HCT116 (cell line): ENCODE data around the gene ARHGEF17. TPM values are rescaled to one million over a fixed set of nuclear protein-coding genes. Genes with fewer than 3 reads are reported as not detected.

Experiments used
- ATAC-seq: fragments of 200-7000 bp; cut with Tn5 transposase; 2 replicates; pipeline ENCODE4 v1.9.1; 2020; ENCODE audit warnings: mild to moderate bottlenecking, moderate library complexity
- BruUV-seq: library from RNA; stranded (reverse); fragments of 400-500 nt; replicated peaks from 2 replicates; lab custom pipeline; 2021; lab: Mats Ljungman, UMichigan
- CTCF ChIA-PET: fragments of 300-600 bp; sonication (Branson Sonifier 250); formaldehyde crosslinking; loops from one replicate; lab custom pipeline; 2021; ENCODE audit warnings: antibody characterized with exemption; lab: Charles Lee
- POLR2A ChIA-PET: fragments of 300-600, 350-600 bp; sonication (Branson Sonifier 250); formaldehyde crosslinking; loops from one replicate; lab custom pipeline; 2021; ENCODE audit warnings: antibody characterized with exemption; lab: Charles Lee
- RAD21 ChIA-PET, 2 experiments: fragments of 300-600 bp; sonication (Branson Sonifier 250); formaldehyde crosslinking; loops; one replicate each; lab custom pipeline; 2023; ENCODE audit warnings: low total read pairs in 2 of 2; ENCODE audit not compliant: uncharacterized antibody in 2 of 2, unreplicated experiment in 2 of 2, low non-redundant PET in 1 of 2; lab: Charles Lee
- DNase-seq: peaks from one replicate; pipeline ENCODE4 v3.0.0-alpha.2; 2010; ENCODE audit warnings: low read depth, low spot score
- H2AFZ ChIP-seq: fragments of 200-600 bp; shearing (Covaris generic), sonication (generic); 2 replicates; pipeline ENCODE4 v1.6.1; 2017; ENCODE audit warnings: low read depth, mixed run types, mixed read lengths, antibody characterized with exemption, low read length; ENCODE audit not compliant: poor library complexity, severe bottlenecking
- H3K27ac ChIP-seq: 2 replicates; pipeline ENCODE4 v1.5.1; 2012; ENCODE audit warnings: low read depth, low read length
- H3K27me3 ChIP-seq: fragments of 200-600 bp; sonication (generic); 2 replicates; pipeline ENCODE4 v1.6.1; 2016; ENCODE audit warnings: mixed run types, low read length, mixed read lengths; ENCODE audit not compliant: insufficient read depth
- H3K36me3 ChIP-seq, 2 experiments: fragments of 200-500 bp in 1 of 2; fragments of 200-600 bp in 1 of 2; sonication (Bioruptor generic) in 1 of 2; sonication (generic) in 1 of 2; 2 replicates each; pipeline versions ENCODE4 v1.5.1 to v1.6.1; 2014 to 2016; ENCODE audit warnings: low read length in 2 of 2, inconsistent platforms in 1 of 2, mixed read lengths in 1 of 2, mixed run types in 1 of 2; ENCODE audit not compliant: insufficient read depth in 2 of 2, control insufficient read depth in 1 of 2
- H3K4me1 ChIP-seq, 2 experiments: fragments of 200-600 bp in 1 of 2; sonication (generic) in 1 of 2; 2 replicates each; pipeline versions ENCODE4 v1.5.1 to v1.6.1; 2012 to 2017; ENCODE audit warnings: low read length in 2 of 2, inconsistent platforms in 1 of 2, mild to moderate bottlenecking in 1 of 2, mixed read lengths in 1 of 2, mixed run types in 1 of 2, moderate library complexity in 1 of 2; ENCODE audit not compliant: insufficient read depth in 2 of 2, control insufficient read depth in 1 of 2
- H3K4me2 ChIP-seq: fragments of 200-600 bp; sonication (generic); 2 replicates; pipeline ENCODE4 v1.6.1; 2017; ENCODE audit warnings: mixed run types, low read length, mixed read lengths
- H3K4me3 ChIP-seq, 2 experiments: fragments of 200-600 bp in 1 of 2; sonication (generic) in 1 of 2; replicated peaks in 1 of 2; 2 replicates each; pipeline ENCODE4 v1.5.1; 2011 to 2016; ENCODE audit warnings: low read length in 2 of 2, control low read depth in 1 of 2, low read depth in 1 of 2, mild to moderate bottlenecking in 1 of 2, mixed read lengths in 1 of 2, mixed run types in 1 of 2
- H3K79me2 ChIP-seq: fragments of 200-600 bp; sonication (generic); 2 replicates; pipeline ENCODE4 v1.6.1; 2017; ENCODE audit warnings: mild to moderate bottlenecking, mixed run types, low read length, moderate library complexity, mixed read lengths; ENCODE audit not compliant: insufficient read depth
- H3K9ac ChIP-seq: fragments of 200-600 bp; sonication (generic); 2 replicates; pipeline ENCODE4 v1.6.1; 2016; ENCODE audit warnings: low read length, mixed read lengths
- H3K9me2 ChIP-seq: fragments of 200-600 bp; sonication (generic), shearing (Covaris generic); 2 replicates; pipeline ENCODE4 v1.6.1; 2017; ENCODE audit warnings: mixed run types, mild to moderate bottlenecking, moderate library complexity; ENCODE audit not compliant: insufficient read depth
- H3K9me3 ChIP-seq, 2 experiments: fragments of 200-500 bp in 1 of 2; fragments of 200-600 bp in 1 of 2; sonication (Bioruptor generic) in 1 of 2; sonication (generic) in 1 of 2; 2 replicates each; pipeline ENCODE4 v1.6.1; 2014 to 2017; ENCODE audit warnings: low read length in 2 of 2, mixed read lengths in 2 of 2, inconsistent platforms in 1 of 2, low read depth in 1 of 2, mild to moderate bottlenecking in 1 of 2, mixed run types in 1 of 2, moderate library complexity in 1 of 2; ENCODE audit not compliant: control insufficient read depth in 1 of 2, insufficient read depth in 1 of 2
- H4K20me1 ChIP-seq: fragments of 200-600 bp; sonication (generic), shearing (Covaris generic); 2 replicates; pipeline ENCODE4 v1.6.1; 2017; ENCODE audit warnings: mixed run types, mild to moderate bottlenecking, moderate library complexity; ENCODE audit not compliant: insufficient read depth
- CBX3 ChIP-seq: IDR thresholded peaks from 2 replicates; pipeline ENCODE4 v1.6.1; 2012; ENCODE audit warnings: low read depth
- EGR1 ChIP-seq: IDR thresholded peaks from 2 replicates; pipeline ENCODE4 v1.6.1; 2012; ENCODE audit warnings: low read depth
- EZH2 ChIP-seq: fragments of 200-600 bp; sonication (generic); IDR thresholded peaks from 2 replicates; pipeline ENCODE4 v1.6.1; 2017; ENCODE audit warnings: antibody characterized with exemption, mixed run types
- EZH2phosphoT487 ChIP-seq: fragments of 200-600 bp; IDR thresholded peaks from 2 replicates; pipeline ENCODE4 v1.6.1; 2018; ENCODE audit warnings: antibody characterized with exemption, borderline replicate concordance
- FOSL1 ChIP-seq: IDR thresholded peaks from 2 replicates; pipeline ENCODE4 v1.6.1; 2012; ENCODE audit warnings: low read depth
- JUND ChIP-seq: IDR thresholded peaks from 2 replicates; pipeline ENCODE4 v1.6.1; 2012
- POLR2A ChIP-seq: IDR thresholded peaks from 2 replicates; pipeline ENCODE4 v1.7.0; 2011; ENCODE audit warnings: borderline replicate concordance; ENCODE audit not compliant: insufficient read depth, insufficient read length; ENCODE audit errors: extremely low read depth
- RAD21 ChIP-seq: IDR thresholded peaks from 2 replicates; pipeline ENCODE4 v1.6.1; 2012; ENCODE audit warnings: low read depth, mild to moderate bottlenecking
- SIN3A ChIP-seq: IDR thresholded peaks from 2 replicates; pipeline ENCODE4 v1.6.1; 2012; ENCODE audit warnings: low read depth
- SP1 ChIP-seq: IDR thresholded peaks from 2 replicates; pipeline ENCODE4 v1.6.1; 2012; ENCODE audit warnings: low read depth
- SRF ChIP-seq: IDR thresholded peaks from 2 replicates; pipeline ENCODE4 v1.6.1; 2012; ENCODE audit warnings: low read depth
- TCF7L2 ChIP-seq: IDR thresholded peaks from 2 replicates; pipeline ENCODE4 v1.7.0; 2011; ENCODE audit warnings: borderline replicate concordance, inconsistent platforms; ENCODE audit not compliant: insufficient read depth, insufficient read length; ENCODE audit errors: extremely low read depth
- ZFX ChIP-seq: fragments of 450-650 bp; IDR thresholded peaks from 2 replicates; pipeline ENCODE4 v1.6.1; 2017
- ZNF274 ChIP-seq: fragments of 200-500 bp; sonication (Bioruptor generic); IDR thresholded peaks from 2 replicates; pipeline ENCODE4 v1.6.1; 2014; ENCODE audit warnings: mild to moderate bottlenecking, low read depth, low read length, inconsistent platforms
- intact Hi-C: fragments of 100-400 bp; cut with micrococcal nuclease; formaldehyde crosslinking; loops from 2 replicates; pipeline ENCODE4 v1.10.0; 2022
- total RNA-seq: library from RNA; stranded (reverse); gene quantifications from one replicate; pipeline ENCODE4 v1.2.1, GENCODE V29; 2021; ENCODE audit not compliant: unreplicated experiment
- TF ChIP-seq, protein P1 (sequence below): IDR thresholded peaks from 2 replicates; pipeline ENCODE4 v1.6.1; 2012
- TF ChIP-seq, protein P2 (sequence below): IDR thresholded peaks from 2 replicates; pipeline ENCODE4 v1.6.1; 2012; ENCODE audit warnings: low read depth
- TF ChIP-seq, protein P3 (sequence below), 3 experiments: fragments of 200-600 bp in 1 of 3; sonication (generic) in 1 of 3; IDR thresholded peaks in 2 of 3; conservative IDR thresholded peaks in 1 of 3; 2 replicates each; pipeline ENCODE4 v1.5.1; 2012 to 2017; ENCODE audit warnings: low read depth in 2 of 3, low read length in 2 of 3, antibody characterized with exemption in 1 of 3, borderline replicate concordance in 1 of 3, control low read depth in 1 of 3, mild to moderate bottlenecking in 1 of 3, mixed read lengths in 1 of 3, mixed run types in 1 of 3, moderate library complexity in 1 of 3; ENCODE audit not compliant: insufficient read depth in 1 of 3

The ARHGEF17 gene
- total RNA-seq, 1 experiment from 2014 or later = 18.2 TPM

DNA sequence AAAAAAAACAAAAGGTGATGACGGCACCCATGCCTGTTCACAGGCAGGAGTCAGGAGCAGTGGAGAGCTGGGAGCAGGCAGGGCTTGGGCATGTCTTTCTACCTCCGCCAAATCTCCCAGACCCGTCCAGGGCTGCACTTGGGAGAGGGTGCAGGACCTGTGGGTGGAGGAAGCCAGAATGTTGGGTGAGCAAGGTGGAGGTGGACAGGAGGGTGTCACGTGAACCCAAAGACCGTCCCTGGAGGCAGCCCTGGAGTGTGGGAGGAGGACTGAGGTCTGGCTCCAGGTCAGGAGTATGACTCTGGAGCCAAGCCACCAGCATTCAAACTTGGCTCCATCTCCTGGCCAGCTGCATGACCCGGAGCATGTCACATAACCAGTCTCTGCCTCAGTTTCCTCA is 41.6 kb downstream of the ARHGEF17 start:
- H3K36me3 ChIP-seq = no peaks in the 10 kb centered on the region
- no TSS peak for BruUV-seq
- H3K79me2 ChIP-seq = no peaks in the 10 kb centered on the region
- H3K9me3 ChIP-seq = no peaks in the 10 kb centered on the region
- intact Hi-C loops = loop anchor here (2.0 kb wide), 1 partner anchor 311 kb away; no protein-coding TSS in a partner anchor
- H2AFZ ChIP-seq = no peak overlapping the region
- no peak for TF ChIP-seq SP1
- TF ChIP-seq JUND = no peak
- TF ChIP-seq ZNF274 = no peak
- TF ChIP-seq SIN3A = no peak
- TF ChIP-seq EGR1 = no peak
- no peak for TF ChIP-seq POLR2A
- no peak for TF ChIP-seq ZFX
- TF ChIP-seq EZH2 = no peak
- no peak for TF ChIP-seq EZH2phosphoT487
- TF ChIP-seq, protein P1, sequence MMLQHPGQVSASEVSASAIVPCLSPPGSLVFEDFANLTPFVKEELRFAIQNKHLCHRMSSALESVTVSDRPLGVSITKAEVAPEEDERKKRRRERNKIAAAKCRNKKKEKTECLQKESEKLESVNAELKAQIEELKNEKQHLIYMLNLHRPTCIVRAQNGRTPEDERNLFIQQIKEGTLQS = no peak
- TF ChIP-seq FOSL1 = no peak
- TF ChIP-seq SRF = no peak
- TF ChIP-seq, protein P2, sequence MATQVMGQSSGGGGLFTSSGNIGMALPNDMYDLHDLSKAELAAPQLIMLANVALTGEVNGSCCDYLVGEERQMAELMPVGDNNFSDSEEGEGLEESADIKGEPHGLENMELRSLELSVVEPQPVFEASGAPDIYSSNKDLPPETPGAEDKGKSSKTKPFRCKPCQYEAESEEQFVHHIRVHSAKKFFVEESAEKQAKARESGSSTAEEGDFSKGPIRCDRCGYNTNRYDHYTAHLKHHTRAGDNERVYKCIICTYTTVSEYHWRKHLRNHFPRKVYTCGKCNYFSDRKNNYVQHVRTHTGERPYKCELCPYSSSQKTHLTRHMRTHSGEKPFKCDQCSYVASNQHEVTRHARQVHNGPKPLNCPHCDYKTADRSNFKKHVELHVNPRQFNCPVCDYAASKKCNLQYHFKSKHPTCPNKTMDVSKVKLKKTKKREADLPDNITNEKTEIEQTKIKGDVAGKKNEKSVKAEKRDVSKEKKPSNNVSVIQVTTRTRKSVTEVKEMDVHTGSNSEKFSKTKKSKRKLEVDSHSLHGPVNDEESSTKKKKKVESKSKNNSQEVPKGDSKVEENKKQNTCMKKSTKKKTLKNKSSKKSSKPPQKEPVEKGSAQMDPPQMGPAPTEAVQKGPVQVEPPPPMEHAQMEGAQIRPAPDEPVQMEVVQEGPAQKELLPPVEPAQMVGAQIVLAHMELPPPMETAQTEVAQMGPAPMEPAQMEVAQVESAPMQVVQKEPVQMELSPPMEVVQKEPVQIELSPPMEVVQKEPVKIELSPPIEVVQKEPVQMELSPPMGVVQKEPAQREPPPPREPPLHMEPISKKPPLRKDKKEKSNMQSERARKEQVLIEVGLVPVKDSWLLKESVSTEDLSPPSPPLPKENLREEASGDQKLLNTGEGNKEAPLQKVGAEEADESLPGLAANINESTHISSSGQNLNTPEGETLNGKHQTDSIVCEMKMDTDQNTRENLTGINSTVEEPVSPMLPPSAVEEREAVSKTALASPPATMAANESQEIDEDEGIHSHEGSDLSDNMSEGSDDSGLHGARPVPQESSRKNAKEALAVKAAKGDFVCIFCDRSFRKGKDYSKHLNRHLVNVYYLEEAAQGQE = no peak
- TF ChIP-seq, protein P3, sequence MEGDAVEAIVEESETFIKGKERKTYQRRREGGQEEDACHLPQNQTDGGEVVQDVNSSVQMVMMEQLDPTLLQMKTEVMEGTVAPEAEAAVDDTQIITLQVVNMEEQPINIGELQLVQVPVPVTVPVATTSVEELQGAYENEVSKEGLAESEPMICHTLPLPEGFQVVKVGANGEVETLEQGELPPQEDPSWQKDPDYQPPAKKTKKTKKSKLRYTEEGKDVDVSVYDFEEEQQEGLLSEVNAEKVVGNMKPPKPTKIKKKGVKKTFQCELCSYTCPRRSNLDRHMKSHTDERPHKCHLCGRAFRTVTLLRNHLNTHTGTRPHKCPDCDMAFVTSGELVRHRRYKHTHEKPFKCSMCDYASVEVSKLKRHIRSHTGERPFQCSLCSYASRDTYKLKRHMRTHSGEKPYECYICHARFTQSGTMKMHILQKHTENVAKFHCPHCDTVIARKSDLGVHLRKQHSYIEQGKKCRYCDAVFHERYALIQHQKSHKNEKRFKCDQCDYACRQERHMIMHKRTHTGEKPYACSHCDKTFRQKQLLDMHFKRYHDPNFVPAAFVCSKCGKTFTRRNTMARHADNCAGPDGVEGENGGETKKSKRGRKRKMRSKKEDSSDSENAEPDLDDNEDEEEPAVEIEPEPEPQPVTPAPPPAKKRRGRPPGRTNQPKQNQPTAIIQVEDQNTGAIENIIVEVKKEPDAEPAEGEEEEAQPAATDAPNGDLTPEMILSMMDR (IDR thresholded peaks at IDR 0.05 in 2 of 3, conservative IDR thresholded peaks at IDR 0.05 in 1 of 3; ENCODE audit: borderline replicate concordance in 1 of 3, insufficient read depth in 1 of 3, low read depth in 2 of 3, low read length in 2 of 3) = no peak
- TF ChIP-seq TCF7L2 = no peak
- no peak for TF ChIP-seq CBX3
- TF ChIP-seq RAD21 = no peak
- H3K9me2 ChIP-seq = no peaks in the 10 kb centered on the region
- H3K4me2 ChIP-seq = no peak overlapping the region
- ChIA-PET CTCF (interaction anchor here (1.1 to 4.2 kb wide), 4 partner anchors 13 to 312 kb away, joined by 3 to 62 read pairs (median 46); no protein-coding TSS in a partner anchor), RAD21 (no interaction called here), POLR2A (no interaction called here)
- no peaks in the 10 kb centered on the region for H3K4me1 ChIP-seq
- no peaks in the 10 kb centered on the region for H4K20me1 ChIP-seq
- no peak overlapping the region for H3K4me3 ChIP-seq
- no peak overlapping the region for H3K27ac ChIP-seq
- ATAC-seq = no peak
- DNase-seq = no peak
- H3K9ac ChIP-seq = no peak overlapping the region
- no peaks in the 10 kb centered on the region for H3K27me3 ChIP-seq
